Right lobe of liver (tissue), 4 donors: ENCODE results near the gene DAP.

ENCODE experiments used
- POLR2A ChIP-seq: fragments of 450-650 bp; IDR thresholded peaks from one replicate; pipeline ENCODE4 v1.6.1; 2017; ENCODE audit warnings: antibody characterized with exemption, mild to moderate bottlenecking
- TF ChIP-seq, protein P1 (sequence below), 4 donors: fragments of 200-600 bp in 3 of 4; fragments of 450-650 bp in 1 of 4; IDR thresholded peaks; one replicate each; pipeline versions ENCODE4 v1.5.1 to v1.8.0; 2016 to 2022; ENCODE audit warnings: antibody characterized with exemption in 4 of 4, mild to moderate bottlenecking in 2 of 4
- donor health status: DM: no; HTN: no; CAD: no.
- donor health status: DM: no; HTN: no; CAD: no.
- donor health status: DM: no; HTN: yes; CAD: no.

DNA sequence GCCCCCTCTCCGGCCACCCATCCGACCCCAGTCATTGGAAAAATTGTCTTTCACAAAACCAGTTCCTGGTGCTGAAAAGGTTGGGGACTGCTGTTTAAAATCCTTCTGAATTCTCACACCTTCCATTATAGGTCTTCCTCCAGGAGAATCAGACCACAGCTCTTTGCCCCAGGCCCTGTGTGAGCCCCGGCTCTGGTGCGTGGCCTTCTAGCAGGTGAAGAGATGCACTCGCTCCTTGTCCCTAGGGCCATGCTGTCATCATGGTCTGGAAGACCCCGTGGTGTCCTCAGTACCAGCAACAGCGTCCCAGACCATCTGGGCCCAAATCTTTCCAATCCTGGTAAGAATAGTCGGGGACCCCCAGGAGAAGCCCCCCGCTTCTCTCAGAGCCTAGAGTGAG lies 95.2 kb downstream of the DAP start:
- TF ChIP-seq, protein P1, sequence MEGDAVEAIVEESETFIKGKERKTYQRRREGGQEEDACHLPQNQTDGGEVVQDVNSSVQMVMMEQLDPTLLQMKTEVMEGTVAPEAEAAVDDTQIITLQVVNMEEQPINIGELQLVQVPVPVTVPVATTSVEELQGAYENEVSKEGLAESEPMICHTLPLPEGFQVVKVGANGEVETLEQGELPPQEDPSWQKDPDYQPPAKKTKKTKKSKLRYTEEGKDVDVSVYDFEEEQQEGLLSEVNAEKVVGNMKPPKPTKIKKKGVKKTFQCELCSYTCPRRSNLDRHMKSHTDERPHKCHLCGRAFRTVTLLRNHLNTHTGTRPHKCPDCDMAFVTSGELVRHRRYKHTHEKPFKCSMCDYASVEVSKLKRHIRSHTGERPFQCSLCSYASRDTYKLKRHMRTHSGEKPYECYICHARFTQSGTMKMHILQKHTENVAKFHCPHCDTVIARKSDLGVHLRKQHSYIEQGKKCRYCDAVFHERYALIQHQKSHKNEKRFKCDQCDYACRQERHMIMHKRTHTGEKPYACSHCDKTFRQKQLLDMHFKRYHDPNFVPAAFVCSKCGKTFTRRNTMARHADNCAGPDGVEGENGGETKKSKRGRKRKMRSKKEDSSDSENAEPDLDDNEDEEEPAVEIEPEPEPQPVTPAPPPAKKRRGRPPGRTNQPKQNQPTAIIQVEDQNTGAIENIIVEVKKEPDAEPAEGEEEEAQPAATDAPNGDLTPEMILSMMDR (IDR thresholded peaks at IDR 0.05) = no peak
- TF ChIP-seq POLR2A = no peak
